HepG2 (cell line): ENCODE measurements around the gene C16orf87. TPM values are rescaled to one million over a fixed set of nuclear protein-coding genes. Genes with fewer than 3 reads are reported as not detected.

Source experiments
- AKAP8 ChIP-seq: sonication (generic); formaldehyde crosslinking; IDR thresholded peaks from 2 replicates; pipeline ENCODE4 v1.5.1; 2020; ENCODE audit warnings: mild to moderate bottlenecking, missing genetic modification reagents
- FOXM1 ChIP-seq: sonication (generic); formaldehyde crosslinking; IDR thresholded peaks from 2 replicates; pipeline ENCODE4 v1.5.0; 2020; ENCODE audit warnings: missing genetic modification reagents
- GATAD2A ChIP-seq: IDR thresholded peaks from 2 replicates; pipeline ENCODE4 v1.6.1; 2016
- HNF4A ChIP-seq: sonication (generic); formaldehyde crosslinking; IDR thresholded peaks from 2 replicates; pipeline ENCODE4 v1.4.0; 2020; ENCODE audit warnings: missing genetic modification reagents
- IKZF4 ChIP-seq: sonication (generic); formaldehyde crosslinking; IDR thresholded peaks from 2 replicates; pipeline ENCODE4 v1.5.1; 2020; ENCODE audit warnings: borderline replicate concordance, mild to moderate bottlenecking, low read depth, missing genetic modification reagents; ENCODE audit errors: not compliant biosample characterization
- NCOR1 ChIP-seq: fragments of 200-600 bp; sonication (generic); IDR thresholded peaks from 2 replicates; pipeline ENCODE4 v1.7.0; 2017; ENCODE audit warnings: antibody characterized with exemption, low read length, borderline replicate concordance
- NR1H2 ChIP-seq: sonication (generic); formaldehyde crosslinking; IDR thresholded peaks from 2 replicates; pipeline ENCODE4 v1.8.1; 2022; ENCODE audit warnings: low read depth, missing genetic modification reagents, borderline replicate concordance
- NR2F2 ChIP-seq: IDR thresholded peaks from 2 replicates; pipeline ENCODE4 v1.6.1; 2012; ENCODE audit warnings: low read depth, inconsistent platforms, borderline replicate concordance
- NRL ChIP-seq: sonication (generic); formaldehyde crosslinking; IDR thresholded peaks from 2 replicates; pipeline ENCODE4 v1.5.0; 2020; ENCODE audit warnings: missing genetic modification reagents, mild to moderate bottlenecking, moderate library complexity, borderline replicate concordance
- PHB2 ChIP-seq: fragments of 450-650 bp; IDR thresholded peaks from 2 replicates; pipeline ENCODE4 v1.6.1; 2018; ENCODE audit not compliant: partially characterized antibody
- RARA ChIP-seq: IDR thresholded peaks from 2 replicates; pipeline ENCODE4 v1.6.1; 2016; ENCODE audit warnings: missing genetic modification reagents, missing compliant biosample characterization
- SIN3B ChIP-seq: fragments of 150-350 bp; IDR thresholded peaks from 2 replicates; pipeline ENCODE4 v1.6.1; 2014; ENCODE audit warnings: low read length
- SMAD9 ChIP-seq: sonication (generic); formaldehyde crosslinking; IDR thresholded peaks from 2 replicates; pipeline ENCODE4 v1.5.1; 2020; ENCODE audit warnings: mild to moderate bottlenecking, missing genetic modification reagents
- SRY ChIP-seq: sonication (generic); formaldehyde crosslinking; IDR thresholded peaks from 2 replicates; pipeline ENCODE4 v1.8.0; 2022; ENCODE audit warnings: mild to moderate bottlenecking, missing genetic modification reagents
- ZFAT ChIP-seq: sonication (generic); formaldehyde crosslinking; conservative IDR thresholded peaks from 2 replicates; pipeline ENCODE4 v1.8.1; 2023; ENCODE audit warnings: missing genetic modification reagents, inconsistent platforms
- ZNF382 ChIP-seq: sonication (generic); formaldehyde crosslinking; IDR thresholded peaks from 2 replicates; pipeline ENCODE4 v1.5.0; 2020; ENCODE audit warnings: missing genetic modification reagents, mild to moderate bottlenecking, borderline replicate concordance
- ZNF44 ChIP-seq: sonication (generic); formaldehyde crosslinking; IDR thresholded peaks from 2 replicates; pipeline ENCODE4 v1.5.1; 2020; ENCODE audit warnings: mild to moderate bottlenecking, missing genetic modification reagents
- ZNF619 ChIP-seq: sonication (generic); formaldehyde crosslinking; IDR thresholded peaks from 2 replicates; pipeline ENCODE4 v1.4.0; 2020; ENCODE audit warnings: mild to moderate bottlenecking, missing genetic modification reagents
- ZSCAN12 ChIP-seq: sonication (generic); formaldehyde crosslinking; IDR thresholded peaks from 2 replicates; pipeline ENCODE4 v1.9.0; 2021; ENCODE audit warnings: mild to moderate bottlenecking, missing genetic modification reagents
- polyA plus RNA-seq, 8 experiments: library from polyadenylated mRNA; depleted of rRNA in 3 of 8; stranded (reverse) in 7 of 8; unstranded in 1 of 8; fragments of >200 nt; fragmentation: Illumina TruSeq in 4 of 8; extraction: Trizol in 4 of 8; gene quantifications; 2 replicates each; pipeline versions ENCODE4 v1.2.1 to v1.2.3, GENCODE V29; 2011 to 2016; ENCODE audit warnings: low read depth in 4 of 8, missing spikeins in 1 of 8, mixed read lengths in 1 of 8; ENCODE audit not compliant: insufficient read depth in 1 of 8
- total RNA-seq, 5 experiments: library from RNA; depleted of rRNA; stranded (reverse); fragments of >200 nt; fragmentation: Illumina TruSeq; extraction: Trizol; gene quantifications; 2 replicates each; pipeline ENCODE4 v1.2.3, GENCODE V29; 2016; ENCODE audit warnings: low read depth in 1 of 5
- TF ChIP-seq, protein P1 (sequence below): sonication (generic); formaldehyde crosslinking; conservative IDR thresholded peaks from 2 replicates; pipeline ENCODE4 v1.8.0; 2022; ENCODE audit warnings: mild to moderate bottlenecking, moderate library complexity, missing genetic modification reagents
- TF ChIP-seq, protein P2 (sequence below): sonication (generic); formaldehyde crosslinking; IDR thresholded peaks from 2 replicates; pipeline ENCODE4 v1.4.0; 2020; ENCODE audit warnings: mild to moderate bottlenecking, missing genetic modification reagents
- TF ChIP-seq, protein P3 (sequence below), 2 experiments: fragments of 450-650 bp in 1 of 2; sonication (generic) in 1 of 2; formaldehyde crosslinking; IDR thresholded peaks; 2 replicates each; pipeline versions ENCODE4 v1.5.0 to v1.8.0; 2020 to 2022; ENCODE audit warnings: mild to moderate bottlenecking in 1 of 2, missing genetic modification reagents in 1 of 2
- TF ChIP-seq, protein P4 (sequence below): IDR thresholded peaks from 2 replicates; pipeline ENCODE4 v1.6.1; 2016; ENCODE audit warnings: missing compliant biosample characterization, missing genetic modification reagents, borderline replicate concordance
- TF ChIP-seq, protein P5 (sequence below): sonication (generic); formaldehyde crosslinking; IDR thresholded peaks from 2 replicates; pipeline ENCODE4 v1.4.0; 2020; ENCODE audit warnings: mild to moderate bottlenecking, missing genetic modification reagents
- TF ChIP-seq, protein P6 (sequence below): sonication (generic); formaldehyde crosslinking; IDR thresholded peaks from 2 replicates; pipeline ENCODE4 v1.5.0; 2020; ENCODE audit warnings: missing genetic modification reagents

The C16orf87 gene
- total and polyA plus RNA-seq, 2 of the 13 experiments (the other 11 are each of a cell fraction or from before 2014, with no cell fraction given): 8.6 to 19.5 TPM

DNA sequence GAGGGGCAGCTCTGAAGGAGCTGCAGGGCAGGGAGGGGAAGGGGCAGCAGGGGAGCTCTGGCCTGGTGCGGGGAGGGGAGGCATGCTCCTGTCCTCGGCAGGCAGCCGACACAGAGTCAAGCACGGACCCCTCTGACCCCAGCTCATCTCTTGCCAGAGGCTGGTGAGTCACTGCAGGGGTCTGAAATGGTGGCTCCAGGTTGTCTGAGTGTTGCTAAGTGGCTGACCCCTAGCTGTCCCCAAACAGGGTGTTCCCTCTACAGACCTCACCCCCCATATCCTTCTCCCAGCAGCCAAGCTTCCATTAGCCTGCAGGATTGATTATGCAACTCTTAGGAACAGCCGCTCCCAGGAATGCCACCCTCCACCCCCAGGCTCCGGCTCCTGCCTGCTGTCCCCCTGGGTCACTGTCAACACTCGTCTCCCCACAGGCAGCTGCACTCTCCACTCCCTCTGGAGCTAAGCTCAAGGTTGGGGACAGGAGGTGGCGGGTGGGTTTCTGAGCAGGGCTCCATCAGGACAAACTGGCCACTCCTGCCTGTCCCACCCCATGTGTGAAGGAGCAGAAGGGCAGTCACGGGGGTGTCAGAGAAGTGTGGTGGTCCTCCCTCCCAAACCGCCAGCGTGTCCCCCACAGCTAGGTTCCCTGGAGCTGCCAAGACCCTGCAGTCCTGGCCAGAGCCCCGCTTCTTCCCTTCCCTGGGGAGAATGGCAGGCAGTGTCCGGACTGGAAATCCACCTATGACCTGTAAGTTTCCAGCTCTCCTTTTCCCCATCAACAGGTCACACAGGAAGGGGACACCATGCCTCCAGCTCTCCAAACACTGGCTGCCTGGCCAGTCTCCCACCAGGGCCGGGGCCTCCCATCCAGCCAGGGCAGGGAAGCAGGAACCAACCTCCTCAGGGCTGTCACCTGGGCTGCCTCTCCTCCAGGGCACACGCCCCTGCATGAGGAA, 83.9 kb downstream of the C16orf87 start (continued):
- TF ChIP-seq, protein P1, sequence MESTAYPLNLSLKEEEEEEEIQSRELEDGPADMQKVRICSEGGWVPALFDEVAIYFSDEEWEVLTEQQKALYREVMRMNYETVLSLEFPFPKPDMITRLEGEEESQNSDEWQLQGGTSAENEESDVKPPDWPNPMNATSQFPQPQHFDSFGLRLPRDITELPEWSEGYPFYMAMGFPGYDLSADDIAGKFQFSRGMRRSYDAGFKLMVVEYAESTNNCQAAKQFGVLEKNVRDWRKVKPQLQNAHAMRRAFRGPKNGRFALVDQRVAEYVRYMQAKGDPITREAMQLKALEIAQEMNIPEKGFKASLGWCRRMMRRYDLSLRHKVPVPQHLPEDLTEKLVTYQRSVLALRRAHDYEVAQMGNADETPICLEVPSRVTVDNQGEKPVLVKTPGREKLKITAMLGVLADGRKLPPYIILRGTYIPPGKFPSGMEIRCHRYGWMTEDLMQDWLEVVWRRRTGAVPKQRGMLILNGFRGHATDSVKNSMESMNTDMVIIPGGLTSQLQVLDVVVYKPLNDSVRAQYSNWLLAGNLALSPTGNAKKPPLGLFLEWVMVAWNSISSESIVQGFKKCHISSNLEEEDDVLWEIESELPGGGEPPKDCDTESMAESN (CRISPR knock-in tag): peak; percentile 94
- TF ChIP-seq SIN3B (no peak), IKZF4 (CRISPR knock-in tag) (no peak), ZNF619 (CRISPR knock-in tag) (no peak), ZFAT (CRISPR knock-in tag) (no peak), HNF4A (CRISPR knock-in tag) (peak; percentile 42; the same call in 1 of the 2 replicates), ZNF44 (CRISPR knock-in tag) (no peak), SMAD9 (CRISPR knock-in tag) (no peak), ZNF382 (CRISPR knock-in tag) (no peak), FOXM1 (CRISPR knock-in tag) (no peak), SRY (no peak), NCOR1 (no peak), NR1H2 (CRISPR knock-in tag) (no peak), NRL (CRISPR knock-in tag) (no peak), ZSCAN12 (no peak), GATAD2A (no peak), NR2F2 (no peak), AKAP8 (CRISPR knock-in tag) (no peak), PHB2 (no peak), RARA (CRISPR knock-in tag) (peak; percentile 57; the same call in 1 of the 2 replicates)
- TF ChIP-seq, protein P2, sequence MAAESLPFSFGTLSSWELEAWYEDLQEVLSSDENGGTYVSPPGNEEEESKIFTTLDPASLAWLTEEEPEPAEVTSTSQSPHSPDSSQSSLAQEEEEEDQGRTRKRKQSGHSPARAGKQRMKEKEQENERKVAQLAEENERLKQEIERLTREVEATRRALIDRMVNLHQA (CRISPR knock-in tag): no peak
- TF ChIP-seq, protein P3, sequence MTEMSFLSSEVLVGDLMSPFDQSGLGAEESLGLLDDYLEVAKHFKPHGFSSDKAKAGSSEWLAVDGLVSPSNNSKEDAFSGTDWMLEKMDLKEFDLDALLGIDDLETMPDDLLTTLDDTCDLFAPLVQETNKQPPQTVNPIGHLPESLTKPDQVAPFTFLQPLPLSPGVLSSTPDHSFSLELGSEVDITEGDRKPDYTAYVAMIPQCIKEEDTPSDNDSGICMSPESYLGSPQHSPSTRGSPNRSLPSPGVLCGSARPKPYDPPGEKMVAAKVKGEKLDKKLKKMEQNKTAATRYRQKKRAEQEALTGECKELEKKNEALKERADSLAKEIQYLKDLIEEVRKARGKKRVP (CRISPR knock-in tag; IDR thresholded peaks at IDR 0.05): no peak
- TF ChIP-seq, protein P4, sequence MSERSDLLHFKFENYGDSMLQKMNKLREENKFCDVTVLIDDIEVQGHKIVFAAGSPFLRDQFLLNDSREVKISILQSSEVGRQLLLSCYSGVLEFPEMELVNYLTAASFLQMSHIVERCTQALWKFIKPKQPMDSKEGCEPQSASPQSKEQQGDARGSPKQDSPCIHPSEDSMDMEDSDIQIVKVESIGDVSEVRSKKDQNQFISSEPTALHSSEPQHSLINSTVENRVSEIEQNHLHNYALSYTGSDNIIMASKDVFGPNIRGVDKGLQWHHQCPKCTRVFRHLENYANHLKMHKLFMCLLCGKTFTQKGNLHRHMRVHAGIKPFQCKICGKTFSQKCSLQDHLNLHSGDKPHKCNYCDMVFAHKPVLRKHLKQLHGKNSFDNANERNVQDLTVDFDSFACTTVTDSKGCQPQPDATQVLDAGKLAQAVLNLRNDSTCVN (CRISPR knock-in tag): no peak
- TF ChIP-seq, protein P5, sequence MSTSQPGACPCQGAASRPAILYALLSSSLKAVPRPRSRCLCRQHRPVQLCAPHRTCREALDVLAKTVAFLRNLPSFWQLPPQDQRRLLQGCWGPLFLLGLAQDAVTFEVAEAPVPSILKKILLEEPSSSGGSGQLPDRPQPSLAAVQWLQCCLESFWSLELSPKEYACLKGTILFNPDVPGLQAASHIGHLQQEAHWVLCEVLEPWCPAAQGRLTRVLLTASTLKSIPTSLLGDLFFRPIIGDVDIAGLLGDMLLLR: no peak
- TF ChIP-seq, protein P6, sequence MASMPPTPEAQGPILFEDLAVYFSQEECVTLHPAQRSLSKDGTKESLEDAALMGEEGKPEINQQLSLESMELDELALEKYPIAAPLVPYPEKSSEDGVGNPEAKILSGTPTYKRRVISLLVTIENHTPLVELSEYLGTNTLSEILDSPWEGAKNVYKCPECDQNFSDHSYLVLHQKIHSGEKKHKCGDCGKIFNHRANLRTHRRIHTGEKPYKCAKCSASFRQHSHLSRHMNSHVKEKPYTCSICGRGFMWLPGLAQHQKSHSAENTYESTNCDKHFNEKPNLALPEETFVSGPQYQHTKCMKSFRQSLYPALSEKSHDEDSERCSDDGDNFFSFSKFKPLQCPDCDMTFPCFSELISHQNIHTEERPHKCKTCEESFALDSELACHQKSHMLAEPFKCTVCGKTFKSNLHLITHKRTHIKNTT (CRISPR knock-in tag): no peak
